ENCODE data around the gene PPP3R1. TPM values are rescaled to one million over a fixed set of nuclear protein-coding genes. Genes with fewer than 3 reads are reported as not detected.

The PPP3R1 gene
- total and polyA plus RNA-seq, 2 donors (not counting 3 experiments of a cell fraction or from before 2014, with no cell fraction given) = 8.4 to 62.2 TPM

DNA sequence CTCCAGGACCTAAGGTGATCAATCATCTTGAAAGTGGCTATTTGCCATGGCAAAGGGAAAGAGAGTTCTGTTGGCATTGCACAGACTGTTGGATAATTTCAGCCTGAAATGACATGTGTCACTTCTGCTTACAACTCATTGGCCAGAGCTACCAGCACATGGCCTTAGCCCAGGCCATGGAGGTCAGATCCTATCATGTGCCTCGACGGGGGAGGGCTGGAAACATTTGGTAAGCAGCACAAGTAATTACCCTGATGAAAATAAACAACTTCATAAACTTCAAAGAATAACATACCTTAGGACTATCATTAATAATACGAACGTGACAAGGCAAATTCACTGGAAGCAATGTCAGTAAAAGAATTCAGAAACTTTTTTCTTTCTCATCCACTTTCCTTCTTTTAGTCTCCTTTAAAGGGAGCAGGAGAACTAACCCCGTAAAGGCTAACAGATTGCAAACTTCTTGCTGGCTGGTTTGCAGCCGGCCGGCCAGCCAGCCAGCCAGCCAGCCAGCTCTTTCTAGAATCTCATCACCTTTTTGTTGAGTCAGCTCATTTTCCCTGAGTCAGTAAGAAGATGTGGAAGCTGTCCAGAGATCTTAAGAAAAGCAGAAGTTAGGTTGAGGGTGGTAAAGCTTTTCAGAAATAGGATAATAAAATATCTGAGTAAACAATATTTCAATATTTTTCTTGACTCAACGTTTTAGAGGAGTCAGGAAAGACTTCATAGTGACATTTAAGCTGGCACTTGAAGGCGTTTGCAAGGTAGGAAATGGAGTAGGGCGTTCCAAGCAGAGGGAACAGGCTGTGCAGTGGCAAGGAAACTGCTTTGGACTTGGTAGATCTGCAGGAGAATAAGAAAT lies 35.5 kb upstream of the PPP3R1 start:
- ChIA-PET CTCF (interaction anchor here (1.0 to 11.7 kb wide), 7 partner anchors 11 to 167 kb away, joined by 3 to 175 read pairs (median 5); partner anchors contain the start of gene PPP3R1), POLR2A (interaction anchor here (0.6 to 1.2 kb wide), 2 partner anchors 31 to 140 kb away, joined by 3 read pairs; partner anchors contain the start of gene CNRIP1)
- no peak overlapping the region for H3K4me3 ChIP-seq (replicated peaks in 1 of 3; ENCODE audit: insufficient read depth in 1 of 3, low read depth in 1 of 3, low read length in 3 of 3)
- H3K27me3 ChIP-seq (ENCODE audit: control insufficient read depth in 2 of 2, insufficient read depth in 2 of 2, low read length in 2 of 2) = no peaks in the 10 kb centered on the region
- no peak overlapping the region for H3K9ac ChIP-seq (replicated peaks; ENCODE audit: extremely low read depth, insufficient read depth, low read length)
- no TSS peak for BruUV-seq (replicated peaks)
- H3K9me3 ChIP-seq (replicated peaks; ENCODE audit: control insufficient read depth, insufficient read depth, low read length) = no peaks in the 10 kb centered on the region
- H3K36me3 ChIP-seq (ENCODE audit: control insufficient read depth in 2 of 2, extremely low read depth in 1 of 2, insufficient read depth in 2 of 2, low read length in 2 of 2) = no peaks in the 10 kb centered on the region
- no peak for FAIRE-seq
- H3K4me2 ChIP-seq (ENCODE audit: insufficient read depth, low read length) = no peak overlapping the region
- TF ChIP-seq MYC (IDR thresholded peaks at IDR 0.05; ENCODE audit: low read depth, low read length) (no peak), POLR2AphosphoS5 (IDR thresholded peaks at IDR 0.05; ENCODE audit: insufficient read depth, low read depth, low read length) (no peak), FOS (IDR thresholded peaks at IDR 0.05; ENCODE audit: borderline replicate concordance, insufficient read depth, low read length) (no peak), EZH2 (IDR thresholded peaks at IDR 0.05; ENCODE audit: borderline replicate concordance, low read depth, low read length, severe bottlenecking) (no peak), JUN (IDR thresholded peaks at IDR 0.05; ENCODE audit: borderline replicate concordance, insufficient read depth, insufficient read length, low read depth) (no peak)
- TF ChIP-seq, protein P1, sequence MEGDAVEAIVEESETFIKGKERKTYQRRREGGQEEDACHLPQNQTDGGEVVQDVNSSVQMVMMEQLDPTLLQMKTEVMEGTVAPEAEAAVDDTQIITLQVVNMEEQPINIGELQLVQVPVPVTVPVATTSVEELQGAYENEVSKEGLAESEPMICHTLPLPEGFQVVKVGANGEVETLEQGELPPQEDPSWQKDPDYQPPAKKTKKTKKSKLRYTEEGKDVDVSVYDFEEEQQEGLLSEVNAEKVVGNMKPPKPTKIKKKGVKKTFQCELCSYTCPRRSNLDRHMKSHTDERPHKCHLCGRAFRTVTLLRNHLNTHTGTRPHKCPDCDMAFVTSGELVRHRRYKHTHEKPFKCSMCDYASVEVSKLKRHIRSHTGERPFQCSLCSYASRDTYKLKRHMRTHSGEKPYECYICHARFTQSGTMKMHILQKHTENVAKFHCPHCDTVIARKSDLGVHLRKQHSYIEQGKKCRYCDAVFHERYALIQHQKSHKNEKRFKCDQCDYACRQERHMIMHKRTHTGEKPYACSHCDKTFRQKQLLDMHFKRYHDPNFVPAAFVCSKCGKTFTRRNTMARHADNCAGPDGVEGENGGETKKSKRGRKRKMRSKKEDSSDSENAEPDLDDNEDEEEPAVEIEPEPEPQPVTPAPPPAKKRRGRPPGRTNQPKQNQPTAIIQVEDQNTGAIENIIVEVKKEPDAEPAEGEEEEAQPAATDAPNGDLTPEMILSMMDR (IDR thresholded peaks at IDR 0.05; ENCODE audit: extremely low read depth in 1 of 2, insufficient read depth in 1 of 2, low read depth in 1 of 2, low read length in 2 of 2) = no peak
- TF ChIP-seq, protein P2, sequence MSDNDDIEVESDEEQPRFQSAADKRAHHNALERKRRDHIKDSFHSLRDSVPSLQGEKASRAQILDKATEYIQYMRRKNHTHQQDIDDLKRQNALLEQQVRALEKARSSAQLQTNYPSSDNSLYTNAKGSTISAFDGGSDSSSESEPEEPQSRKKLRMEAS (IDR thresholded peaks at IDR 0.05; ENCODE audit: insufficient read depth, insufficient read length) = no peak
- H3K4me1 ChIP-seq (ENCODE audit: control insufficient read depth, extremely low read depth, insufficient read depth, low read length) = no peaks in the 10 kb centered on the region
- intact Hi-C loops (cut with micrococcal nuclease) (no loop called here), dilution Hi-C loops (cut with MboI; ENCODE audit: extremely low pct_ligation_motif_present, low sequenced_read_pairs) (no loop called here)
- no peak overlapping the region for H3K27ac ChIP-seq (ENCODE audit: insufficient read depth, low read depth, low read length)
- no peak overlapping the region for H2AFZ ChIP-seq (ENCODE audit: low read depth, low read length)
- DNase-seq (ENCODE audit: low read depth, low spot score) = peak; percentile 3
- H4K20me1 ChIP-seq (replicated peaks; ENCODE audit: control insufficient read depth, extremely low read depth, insufficient read depth, low read length) = no peaks in the 10 kb centered on the region
- no peaks in the 10 kb centered on the region for H3K79me2 ChIP-seq (ENCODE audit: control insufficient read depth, insufficient read depth, low read length)
- no peaks in the 10 kb centered on the region for H3K9me1 ChIP-seq (replicated peaks; ENCODE audit: control insufficient read depth, extremely low read depth, insufficient read depth, low read length)

Measured in endothelial cell of umbilical vein (primary cell).